LHCN-M2 (cell line): ENCODE results near the gene CHRM2. TPM values are rescaled to one million over a fixed set of nuclear protein-coding genes. Genes with fewer than 3 reads are reported as not detected.

Experiments used
- DNase-seq: peaks from one replicate; pipeline ENCODE4 v3.0.0-alpha.2; 2012; ENCODE audit warnings: low read depth
- total RNA-seq: library from RNA; depleted of rRNA; stranded (reverse); fragments of >200 nt; gene quantifications from 2 replicates; pipeline ENCODE4 v1.2.3, GENCODE V29; 2014

CHRM2 gene
- total RNA-seq, 1 experiment from 2014 or later, result 0.06 TPM

- DNase-seq, result peak; percentile 75
These were observed 88.9 kb downstream of the CHRM2 start for GRCh38 chr7:136957391-136957790.

DNA sequence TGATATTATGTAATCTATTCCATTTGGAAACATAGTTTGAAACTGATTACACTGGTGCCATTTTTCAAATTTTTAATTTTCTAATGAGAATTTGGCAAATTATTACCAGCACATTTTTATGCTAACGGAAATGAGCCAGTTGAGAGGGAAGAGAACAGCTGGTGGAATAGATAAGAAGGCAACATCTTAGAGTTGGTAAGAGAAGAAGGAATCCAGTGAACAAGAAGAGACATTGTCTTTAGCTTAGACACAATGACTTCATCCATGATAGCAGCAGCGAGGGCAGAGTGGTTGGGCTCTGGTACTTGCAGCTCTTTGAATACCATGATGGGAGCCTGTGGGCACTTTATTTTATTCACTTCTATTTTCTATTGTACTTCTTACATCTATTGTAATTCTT, 89.6 kb downstream of the CHRM2 start:
- peak; percentile 58 for DNase-seq

- no peak for DNase-seq
These were observed 95.9 kb downstream of the CHRM2 start for GRCh38 chr7:136964347-136964746.

GRCh38 chr7:136966825-136967224, 98.4 kb downstream of the CHRM2 start:
- DNase-seq, result no peak

- no peak for DNase-seq
These were observed 101.3 kb downstream of the CHRM2 start for GRCh38 chr7:136969761-136970160.

GRCh38 chr7:136971776-136972175, 103.3 kb downstream of the CHRM2 start:
- DNase-seq, result no peak

- peak; percentile 41 for DNase-seq
These were observed 108.2 kb downstream of the CHRM2 start for GRCh38 chr7:136976504-136977251.

DNA sequence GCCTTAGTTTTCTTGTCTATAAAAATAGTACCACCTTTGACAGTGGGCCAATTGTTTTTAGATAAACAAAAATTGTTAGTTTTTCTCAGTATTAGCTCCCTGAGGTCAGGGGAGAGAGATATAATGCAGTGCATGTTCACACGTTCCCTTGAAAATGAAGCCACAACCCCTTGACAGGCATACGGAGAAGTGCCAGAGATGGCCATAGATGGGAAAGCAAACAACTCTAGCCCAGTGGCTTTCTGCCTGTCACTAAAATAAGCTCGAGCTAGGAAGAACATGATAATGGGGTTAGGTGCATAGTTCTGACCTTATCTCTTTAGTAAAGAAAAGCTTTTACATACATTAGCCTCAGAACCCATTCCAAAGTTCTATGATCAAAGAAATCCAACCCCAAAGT, 124.9 kb downstream of the CHRM2 start:
- DNase-seq, result no peak

GRCh38 chr7:136997735-136998134, 129.3 kb downstream of the CHRM2 start:
- DNase-seq, result peak; percentile 93

- DNase-seq, result peak; percentile 89
These were observed 130.0 kb downstream of the CHRM2 start for GRCh38 chr7:136998495-136998894.

GRCh38 chr7:137000621-137001020, 132.2 kb downstream of the CHRM2 start:
- DNase-seq, result peak; percentile 68

DNA sequence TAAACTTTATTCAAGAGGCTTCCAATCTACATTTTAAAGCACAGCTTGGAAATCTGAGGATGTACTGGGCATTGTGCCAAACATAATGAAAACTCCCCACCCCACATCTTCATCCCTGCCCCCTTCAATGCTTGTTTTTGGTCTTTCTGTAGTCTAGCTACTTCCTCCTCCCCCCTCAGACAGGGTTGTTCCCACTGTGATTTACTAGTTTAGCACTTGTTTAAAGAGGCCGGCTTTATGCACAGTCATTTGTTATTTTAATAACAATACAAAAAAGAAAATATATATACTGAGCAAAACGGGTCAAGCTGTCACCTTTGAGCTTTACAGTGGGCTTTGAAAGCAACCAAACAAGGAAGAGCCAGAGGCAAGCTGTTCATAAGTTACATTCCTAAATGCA, 132.6 kb downstream of the CHRM2 start:
- peak; percentile 66 for DNase-seq

DNA sequence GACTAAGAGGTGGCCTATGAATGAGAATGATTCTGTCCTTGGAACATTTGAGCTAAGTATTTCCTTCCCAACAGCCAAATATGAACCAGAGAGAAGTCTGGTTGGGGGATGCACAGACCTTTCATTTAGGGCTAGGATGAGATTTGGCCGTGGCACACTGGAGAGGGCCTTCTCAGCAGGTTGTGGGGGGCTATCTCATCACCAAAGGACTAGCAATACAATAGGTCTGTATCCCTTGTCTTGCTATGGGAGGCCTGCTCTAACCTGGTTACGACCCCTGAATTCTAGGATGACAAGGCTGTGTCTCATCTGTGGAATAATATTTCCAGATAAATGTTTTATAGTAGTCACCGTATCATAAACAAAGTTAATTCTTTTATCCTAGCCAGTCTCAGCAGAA, 133.0 kb downstream of the CHRM2 start:
- peak; percentile 36 for DNase-seq

- DNase-seq, result no peak
These were observed 134.6 kb downstream of the CHRM2 start for GRCh38 chr7:137003086-137003485.

GRCh38 chr7:137003566-137003965, 135.1 kb downstream of the CHRM2 start:
- DNase-seq, result no peak

DNA sequence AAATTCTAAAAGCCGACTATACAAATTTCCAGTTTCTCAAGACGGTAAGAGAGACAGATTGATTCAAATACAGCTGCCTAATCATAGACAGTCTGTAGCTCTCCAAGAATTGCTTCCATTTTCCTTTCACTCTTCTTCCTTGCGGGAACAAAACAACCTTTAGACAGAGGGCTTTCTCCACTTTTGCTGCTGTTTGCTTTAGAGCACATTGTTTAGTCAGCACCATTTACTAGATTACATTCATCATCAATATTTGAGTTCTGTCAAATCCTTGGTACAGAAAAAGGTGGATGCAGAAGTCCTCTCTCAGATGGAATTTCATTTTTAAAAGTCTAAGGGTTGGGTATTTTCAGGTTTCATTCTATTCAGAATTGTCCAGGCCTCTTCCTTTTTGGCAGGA, 137.4 kb downstream of the CHRM2 start:
- DNase-seq, result no peak

DNA sequence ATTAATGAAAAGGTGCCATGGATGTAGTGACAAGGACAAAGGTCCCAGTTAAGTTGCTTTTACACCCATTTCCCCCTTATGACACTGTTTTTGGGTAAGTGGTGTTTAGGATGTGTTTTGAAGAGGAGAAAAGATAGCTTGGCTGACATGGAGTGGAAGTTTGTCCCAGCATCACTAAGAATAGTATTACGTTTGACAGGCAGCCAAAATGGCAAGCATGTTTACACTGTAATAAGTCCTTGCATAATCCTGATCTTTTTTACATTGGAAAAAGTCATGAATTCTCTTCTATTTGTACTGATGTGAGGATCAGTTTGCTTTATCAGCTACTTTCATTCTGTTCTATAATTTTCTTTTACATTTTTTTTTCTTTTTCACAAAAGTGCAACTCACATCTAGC, 137.8 kb downstream of the CHRM2 start:
- DNase-seq, result peak; percentile 45

DNA sequence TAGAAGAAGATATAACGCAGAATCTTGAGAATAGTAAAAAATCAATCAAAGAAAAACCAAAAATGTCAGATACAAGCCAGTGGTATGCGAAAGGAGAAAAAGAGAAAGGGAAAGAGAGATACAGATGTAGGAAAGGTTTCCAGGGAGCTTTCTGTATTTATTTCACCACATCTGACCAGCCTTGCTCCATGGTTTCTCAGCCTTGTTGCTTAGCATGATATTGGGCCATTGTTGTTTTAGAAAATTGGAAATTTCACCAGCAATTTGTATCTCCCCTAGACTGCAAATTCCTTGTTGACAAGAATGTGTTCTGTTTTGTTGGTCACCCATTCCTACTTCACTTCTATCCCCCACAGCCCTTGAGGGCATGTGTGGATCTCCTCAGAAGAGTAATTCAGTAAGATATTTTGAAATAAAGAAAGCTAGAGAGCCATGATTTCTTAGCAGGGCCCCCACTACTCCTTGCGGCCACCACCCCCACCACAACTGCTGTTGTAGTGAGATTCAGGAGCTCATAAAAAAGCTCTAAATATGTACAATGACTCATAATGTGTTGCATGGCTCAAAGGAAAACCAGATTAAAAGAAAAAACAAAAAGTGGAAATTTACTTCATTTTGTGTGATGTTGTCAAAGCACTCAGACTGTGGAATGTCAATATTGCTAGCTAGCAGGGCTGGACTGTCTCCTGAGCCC, 138.7 kb downstream of the CHRM2 start:
- peak; percentile 80 for DNase-seq

DNA sequence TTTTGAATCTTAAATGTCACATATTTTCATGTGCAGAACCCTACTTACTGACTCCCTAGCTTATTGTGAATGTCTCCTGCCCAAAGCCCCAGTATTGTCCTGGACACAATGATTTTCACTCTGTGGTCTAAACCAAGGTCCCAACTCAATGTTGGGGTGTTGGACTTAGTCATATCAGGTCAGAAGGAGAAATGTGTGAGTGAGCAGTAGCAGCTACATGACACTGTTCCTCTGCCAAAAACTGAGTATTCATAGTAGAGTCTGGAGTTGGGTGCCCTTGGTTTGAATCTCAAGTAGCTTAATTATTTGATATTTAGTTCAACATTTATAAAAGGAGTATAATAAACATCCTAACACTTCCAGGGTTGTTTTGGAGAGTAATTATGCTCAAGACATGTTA, 141.0 kb downstream of the CHRM2 start:
- DNase-seq, result no peak

DNA sequence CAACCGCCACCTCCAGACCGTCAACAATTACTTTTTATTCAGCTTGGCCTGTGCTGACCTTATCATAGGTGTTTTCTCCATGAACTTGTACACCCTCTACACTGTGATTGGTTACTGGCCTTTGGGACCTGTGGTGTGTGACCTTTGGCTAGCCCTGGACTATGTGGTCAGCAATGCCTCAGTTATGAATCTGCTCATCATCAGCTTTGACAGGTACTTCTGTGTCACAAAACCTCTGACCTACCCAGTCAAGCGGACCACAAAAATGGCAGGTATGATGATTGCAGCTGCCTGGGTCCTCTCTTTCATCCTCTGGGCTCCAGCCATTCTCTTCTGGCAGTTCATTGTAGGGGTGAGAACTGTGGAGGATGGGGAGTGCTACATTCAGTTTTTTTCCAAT, 146.6 kb downstream of the CHRM2 start:
- no peak for DNase-seq

DNA sequence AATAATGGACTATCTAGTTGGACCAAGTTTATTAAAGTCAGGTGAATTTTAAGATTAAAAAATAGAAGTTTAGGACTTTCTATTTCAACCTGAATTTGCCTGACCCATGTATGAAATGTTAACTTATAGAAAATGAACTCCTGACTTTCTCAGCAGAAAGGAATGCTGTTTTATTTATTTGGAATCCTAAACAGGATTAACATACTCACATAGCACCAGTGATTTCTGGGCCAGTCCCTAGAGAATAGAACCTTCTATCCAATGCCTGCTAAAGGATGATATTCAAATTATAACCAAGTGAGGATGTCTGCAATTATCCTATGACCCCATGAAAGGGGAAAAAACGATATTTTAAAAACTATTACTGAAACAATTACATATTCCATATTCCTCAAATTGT, 148.8 kb downstream of the CHRM2 start:
- no peak for DNase-seq

DNA sequence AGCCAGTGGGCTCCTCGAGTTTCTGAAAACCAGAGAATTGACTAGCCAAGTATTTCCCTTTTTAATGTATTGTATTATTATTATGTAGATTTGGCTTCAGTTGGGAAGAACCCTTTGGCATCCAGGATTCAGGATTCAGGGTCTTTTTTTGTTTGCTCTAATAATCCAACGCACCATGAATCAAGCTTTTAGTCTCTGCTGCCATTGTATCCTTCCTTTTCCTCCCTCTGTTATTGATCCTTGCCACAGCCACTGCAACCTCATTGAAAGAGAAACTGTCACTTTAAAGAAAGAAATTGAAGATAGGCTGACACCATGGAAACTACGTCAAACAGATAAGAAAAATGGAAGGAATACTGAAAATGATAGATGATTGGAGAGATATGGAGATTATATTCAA, 150.0 kb downstream of the CHRM2 start:
- no peak for DNase-seq

DNA sequence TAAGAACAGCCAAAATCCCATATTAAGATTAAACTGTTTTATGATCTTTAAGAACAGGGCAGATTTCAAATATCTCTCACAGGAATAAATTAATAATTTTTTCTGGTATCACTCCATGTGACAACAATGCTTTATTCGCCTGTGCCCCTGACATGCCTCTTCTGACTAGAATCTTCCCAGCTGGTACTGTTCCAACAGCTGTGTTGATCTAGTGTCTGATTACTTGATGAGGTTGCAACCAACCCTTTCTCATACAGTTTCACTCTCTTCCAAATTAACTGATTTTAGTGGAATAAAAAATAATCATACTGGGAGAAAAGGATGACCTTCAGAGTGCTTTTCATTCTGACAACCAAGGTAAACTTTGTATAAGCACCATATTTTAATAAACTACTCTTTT, 151.9 kb downstream of the CHRM2 start:
- DNase-seq, result peak; percentile 91
